Adrenal gland (tissue), 12 donors: Measurements from ENCODE around the gene TAF3. TPM values are rescaled to one million over a fixed set of nuclear protein-coding genes. Genes with fewer than 3 reads are reported as not detected.
A peak's percentile ranks its signal among the peaks of the same experiment; 100 is the strongest.
"Not testable (repeated sequence)": the region's sequence is repeated elsewhere in the genome, so short reads cannot be mapped to it uniquely, and the experiment has no call there.

Source experiments
- DNase-seq, 7 donors: peaks; one replicate each; pipeline ENCODE4 v3.0.0-alpha.2; 2019 to 2020
- H3K27ac ChIP-seq, 5 donors: fragments of 200-600 bp; sonication (generic) in 4 of 5; 1 replicate in 3 of 5; 2 replicates in 2 of 5; pipeline versions ENCODE4 v1.5.1 to v1.8.0; 2016 to 2020; ENCODE audit warnings: mild to moderate bottlenecking in 1 of 5
- H3K27me3 ChIP-seq: fragments of 200-600 bp; 2 replicates; pipeline ENCODE4 v1.8.0; 2021
- H3K36me3 ChIP-seq, 2 donors: fragments of 200-600 bp; replicated peaks in 1 of 2; 1 replicate in 1 of 2; 2 replicates in 1 of 2; pipeline versions ENCODE4 v1.5.1 to v1.8.0; 2018 to 2022
- H3K4me1 ChIP-seq, 2 donors: fragments of 200-600 bp; replicated peaks in 1 of 2; 1 replicate in 1 of 2; 2 replicates in 1 of 2; pipeline versions ENCODE4 v1.5.1 to v1.8.0; 2018 to 2021
- H3K4me3 ChIP-seq, 4 donors: fragments of 200-600 bp; sonication (generic) in 3 of 4; one replicate each; pipeline ENCODE4 v1.5.1; 2016 to 2018
- H3K9me3 ChIP-seq, 3 donors: fragments of 200-600 bp; sonication (generic) in 1 of 3; replicated peaks in 1 of 3; 1 replicate in 2 of 3; 2 replicates in 1 of 3; pipeline versions ENCODE4 v1.5.1 to v1.8.0; 2016 to 2021
- POLR2A ChIP-seq, 2 donors: fragments of 450-650 bp; IDR thresholded peaks; one replicate each; pipeline ENCODE4 v1.6.1; 2017; ENCODE audit warnings: antibody characterized with exemption in 2 of 2, mild to moderate bottlenecking in 2 of 2, moderate library complexity in 1 of 2
- WGBS, 4 donors: extraction: QIAGEN DNeasy Blood & Tissue Kit in 2 of 4; methylation state at CpG; one replicate each; pipeline versions ENCODE4 v1.1.5 to v1.1.7; 2013 to 2017; 5-methylcytosine and 5-hydroxymethylcytosine counted together
- intact Hi-C, 2 donors: fragments of 100-400 bp; cut with DNase I; formaldehyde crosslinking; loops; one replicate each; pipeline versions ENCODE4 v1.14.1 to v1.15.0; 2022 to 2023
- polyA plus RNA-seq, 3 donors: library from polyadenylated mRNA; stranded (reverse); fragments of 200-250 nt in 2 of 3; fragments of 350-450 nt in 1 of 3; fragmentation: Illumina TruSeq in 1 of 3; extraction: RNeasy Lipid Tissue Mini Kit (QIAGEN cat#74804) in 1 of 3; gene quantifications; one replicate each; pipeline ENCODE4 v1.2.3, GENCODE V29; 2013 to 2014
- total RNA-seq, 9 donors: library from RNA; depleted of rRNA in 4 of 9; stranded (reverse); fragments of >200 nt in 4 of 9; fragments of 120-200 nt in 1 of 9; fragmentation: NEBNext Ultra II Directional in 1 of 9; extraction: Animal tissue kit (Norgen Biotek cat#: 25700) in 1 of 9; gene quantifications; one replicate each; pipeline versions ENCODE4 v1.1.0 to v1.2.4, GENCODE V29; 2013 to 2023
- TF ChIP-seq, protein P1 (sequence below), 6 experiments: fragments of 450-650 bp in 4 of 6; fragments of 200-600 bp in 2 of 6; sonication (generic) in 1 of 6; IDR thresholded peaks; 1 replicate in 5 of 6; 2 replicates in 1 of 6; pipeline versions ENCODE4 v1.5.1 to v1.8.0; 2016 to 2021; ENCODE audit warnings: antibody characterized with exemption in 6 of 6, mild to moderate bottlenecking in 2 of 6, moderate library complexity in 1 of 6
- donor health status: healthy with polysubstance abuse.
- donor health status: Bipolar disorder and iron deficiency.
- donor health status: DM: yes; HTN: yes; CAD: no.
- donor health status: DM: no; HTN: no; CAD: no.
- donor health status: DM: no; HTN: no; CAD: no.
- donor health status: DM: yes; HTN: yes; CAD: no.

The TAF3 gene
- total and polyA plus RNA-seq, 12 donors = 3.5 to 16.6 (median 7.6) TPM

DNA sequence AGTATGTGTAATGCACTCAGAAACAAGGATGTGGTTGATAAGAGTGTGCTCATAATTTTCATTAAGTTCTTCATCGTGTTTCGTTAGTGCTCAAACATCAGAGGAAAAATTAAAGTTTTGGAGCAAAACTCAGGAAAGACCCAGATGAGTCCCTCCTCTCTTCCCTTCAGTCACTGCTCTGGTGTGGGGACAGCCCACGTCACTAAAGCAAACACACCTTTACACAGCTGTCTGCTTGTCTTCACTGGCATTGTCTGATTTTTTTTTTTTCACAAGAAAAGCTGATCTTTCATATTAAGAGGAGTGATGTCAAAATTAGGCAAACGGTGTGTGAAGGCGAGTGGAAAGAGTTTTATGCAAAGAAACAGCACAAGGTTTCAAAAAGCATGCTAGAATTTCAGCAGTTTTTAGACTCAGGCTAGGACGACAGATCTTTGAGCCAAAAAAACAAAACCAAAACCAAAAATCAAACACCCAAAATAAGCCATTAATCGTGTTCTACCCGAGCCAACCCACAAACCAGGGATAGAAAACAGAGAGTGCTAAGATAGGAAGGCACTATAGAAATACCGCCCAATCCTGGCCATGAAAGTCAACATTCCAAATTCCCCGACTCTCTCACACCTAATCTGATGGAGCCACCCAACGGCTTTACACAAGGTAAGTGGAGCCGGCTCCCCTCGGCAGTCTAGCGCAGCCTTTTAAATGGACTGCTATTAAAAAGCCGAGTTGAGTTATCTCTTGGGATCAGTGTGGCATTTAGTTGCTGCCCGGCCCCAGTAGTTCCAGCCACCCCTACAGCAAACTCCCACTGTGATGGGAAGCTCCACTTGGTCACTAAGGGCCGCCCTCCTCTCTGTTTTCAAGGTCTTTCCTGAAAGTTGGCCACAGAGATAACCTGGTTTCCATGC, 208.3 kb downstream of the TAF3 start:
- Histone ChIP-seq H3K4me3 (no peak overlapping the region), H3K27me3 (no peaks in the 10 kb centered on the region), H3K27ac (no peak overlapping the region), H3K36me3 (no peaks in the 10 kb centered on the region), H3K4me1 (no peaks in the 10 kb centered on the region), H3K9me3 (no peaks in the 10 kb centered on the region)
- no peak for TF ChIP-seq POLR2A (IDR thresholded peaks at IDR 0.05)
- TF ChIP-seq, protein P1, sequence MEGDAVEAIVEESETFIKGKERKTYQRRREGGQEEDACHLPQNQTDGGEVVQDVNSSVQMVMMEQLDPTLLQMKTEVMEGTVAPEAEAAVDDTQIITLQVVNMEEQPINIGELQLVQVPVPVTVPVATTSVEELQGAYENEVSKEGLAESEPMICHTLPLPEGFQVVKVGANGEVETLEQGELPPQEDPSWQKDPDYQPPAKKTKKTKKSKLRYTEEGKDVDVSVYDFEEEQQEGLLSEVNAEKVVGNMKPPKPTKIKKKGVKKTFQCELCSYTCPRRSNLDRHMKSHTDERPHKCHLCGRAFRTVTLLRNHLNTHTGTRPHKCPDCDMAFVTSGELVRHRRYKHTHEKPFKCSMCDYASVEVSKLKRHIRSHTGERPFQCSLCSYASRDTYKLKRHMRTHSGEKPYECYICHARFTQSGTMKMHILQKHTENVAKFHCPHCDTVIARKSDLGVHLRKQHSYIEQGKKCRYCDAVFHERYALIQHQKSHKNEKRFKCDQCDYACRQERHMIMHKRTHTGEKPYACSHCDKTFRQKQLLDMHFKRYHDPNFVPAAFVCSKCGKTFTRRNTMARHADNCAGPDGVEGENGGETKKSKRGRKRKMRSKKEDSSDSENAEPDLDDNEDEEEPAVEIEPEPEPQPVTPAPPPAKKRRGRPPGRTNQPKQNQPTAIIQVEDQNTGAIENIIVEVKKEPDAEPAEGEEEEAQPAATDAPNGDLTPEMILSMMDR (IDR thresholded peaks at IDR 0.05) = no peak
- intact Hi-C loops = no loop called here
- no peak for DNase-seq
- 48 to 67% (median 54%) methylated on average over 17 of the region's 17 CpGs for WGBS, 4 donors

DNA sequence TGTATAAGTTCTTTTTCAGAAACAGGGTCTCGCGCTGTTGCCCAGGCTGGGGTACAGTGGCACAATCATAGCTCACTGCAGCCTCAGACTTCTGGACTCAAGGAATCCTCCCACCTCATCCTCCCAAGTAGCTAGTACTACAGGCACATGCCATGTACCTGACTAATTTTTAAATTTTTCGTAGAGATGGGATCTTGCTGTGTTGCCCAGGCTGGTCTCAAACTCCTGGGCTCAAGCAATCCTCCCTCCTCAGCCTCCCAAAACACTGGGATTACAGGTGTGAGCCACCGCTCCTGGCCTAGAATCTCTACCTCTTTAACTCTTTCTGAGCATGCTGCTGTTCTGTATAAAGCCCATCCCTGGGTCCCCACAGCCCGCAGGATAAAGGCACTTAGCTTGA, 212.9 kb downstream of the TAF3 start:
- H3K27ac ChIP-seq, H3K4me3 ChIP-seq, intact Hi-C loops, H3K36me3 ChIP-seq, DNase-seq, H3K9me3 ChIP-seq: not testable (repeated sequence)
- Histone ChIP-seq H3K4me1 (peaks cover 0 to 20% of the 10 kb centered on the region in 2 donors), H3K27me3 (peaks cover 30% of the 10 kb centered on the region)
- WGBS, 4 donors = 82 to 91% (median 88%) methylated on average over 5 of the region's 5 CpGs

DNA sequence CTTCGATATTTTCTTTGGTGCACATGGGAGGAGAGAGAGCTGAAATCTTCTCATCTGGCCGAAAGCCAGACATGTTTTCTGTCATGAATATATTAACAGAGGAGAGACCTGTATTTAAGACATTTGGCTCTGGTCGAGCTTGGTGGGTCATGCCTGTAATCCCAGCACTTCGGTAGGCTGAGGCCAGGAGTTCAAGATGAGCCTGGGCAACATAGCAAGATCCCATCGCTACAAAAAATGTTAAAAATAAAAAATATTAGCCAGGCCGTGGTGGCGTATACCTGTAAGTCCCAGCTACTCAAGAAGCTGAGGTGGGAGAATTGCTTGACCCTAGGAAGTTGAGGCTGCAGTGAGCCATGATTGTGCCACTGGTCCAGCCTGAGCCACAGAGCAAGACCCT, 214.3 kb downstream of the TAF3 start:
- intact Hi-C loops = no loop called here

DNA sequence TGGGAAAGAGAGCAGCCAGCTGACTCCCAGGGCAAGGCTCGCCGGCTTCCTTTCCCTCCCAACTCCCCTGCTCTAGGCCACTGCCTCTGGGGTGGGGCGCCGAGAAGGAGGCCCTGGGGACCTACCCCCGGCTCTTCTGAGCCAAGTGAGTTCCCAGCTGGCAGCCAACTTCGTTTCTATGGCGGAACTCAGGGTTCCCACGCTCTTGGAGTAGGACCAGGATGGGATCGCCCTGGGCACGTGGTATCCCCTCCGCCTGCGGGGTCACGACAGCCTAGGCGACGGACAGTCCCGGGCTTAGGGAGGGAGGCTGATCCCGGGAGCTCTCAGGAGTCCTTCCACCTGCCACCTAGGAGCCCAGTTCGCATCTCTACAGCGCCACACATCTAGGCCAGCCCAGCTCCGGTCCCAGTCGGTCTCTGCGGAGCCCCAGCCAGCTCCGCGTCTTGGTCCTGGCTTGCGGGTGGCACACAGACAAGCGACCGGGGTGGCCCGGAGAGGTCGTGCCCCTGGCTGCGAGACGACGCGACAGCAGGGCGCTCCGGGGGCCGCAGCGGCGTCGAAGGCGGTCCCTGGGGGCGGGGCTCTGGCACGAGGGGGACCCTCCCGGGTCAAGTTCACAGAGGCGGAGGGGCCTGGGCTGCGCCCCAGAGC, 215.6 kb downstream of the TAF3 start:
- no peaks in the 10 kb centered on the region for H3K36me3 ChIP-seq
- no peak for TF ChIP-seq POLR2A (IDR thresholded peaks at IDR 0.05)
- TF ChIP-seq, protein P1 (IDR thresholded peaks at IDR 0.05) = no peak
- peaks cover 56% of the 10 kb centered on the region for H3K27me3 ChIP-seq
- DNase-seq = no peak
- H3K27ac ChIP-seq = no peak overlapping the region
- peaks cover 0 to 24% of the 10 kb centered on the region in 2 donors for H3K4me1 ChIP-seq
- intact Hi-C loops = no loop called here
- no peaks in the 10 kb centered on the region for H3K9me3 ChIP-seq
- 11 to 19% (median 13%) methylated on average over 11 to 45 of the region's 45 CpGs for WGBS, 4 donors
- H3K4me3 ChIP-seq = peak overlapping the region in 1 of 4 donors; percentile 45

More for the DNA sequence above, 214.3 kb downstream of the TAF3 start:
- Histone ChIP-seq H3K4me1 (peaks cover 0 to 24% of the 10 kb centered on the region in 2 donors), H3K27ac (no peak overlapping the region), H3K9me3 (no peaks in the 10 kb centered on the region), H3K27me3 (peaks cover 44% of the 10 kb centered on the region), H3K36me3 (no peaks in the 10 kb centered on the region), H3K4me3 (no peak overlapping the region)
- DNase-seq = no peak
- WGBS, 4 donors = 86 to 93% (median 87%) methylated on average over 7 of the region's 7 CpGs
- TF ChIP-seq, protein P1 (IDR thresholded peaks at IDR 0.05) = no peak
- no peak for TF ChIP-seq POLR2A (IDR thresholded peaks at IDR 0.05)
